MM.1S (cell line): ENCODE measurements around the gene EVL.

ENCODE experiments used
- DNase-seq: peaks from one replicate; pipeline ENCODE4 v3.0.0-alpha.2; 2015
- H2AFZ ChIP-seq: fragments of 300-600 bp; sonication (generic); 2 replicates; pipeline ENCODE4 v1.6.0; 2016; ENCODE audit warnings: antibody characterized with exemption, low read length
- H3F3A ChIP-seq: fragments of 300-600 bp; sonication (generic); 2 replicates; pipeline ENCODE4 v1.6.1; 2016; ENCODE audit warnings: mild to moderate bottlenecking, antibody characterized with exemption, low read length, moderate library complexity, mixed read lengths; ENCODE audit not compliant: insufficient read depth
- H3K27ac ChIP-seq: fragments of 300-600 bp; sonication (generic); 2 replicates; pipeline ENCODE4 v1.5.1; 2016; ENCODE audit warnings: mild to moderate bottlenecking, low read length
- H3K27me3 ChIP-seq: fragments of 300-600 bp; sonication (generic); replicated peaks from 2 replicates; pipeline ENCODE4 v1.6.0; 2016; ENCODE audit warnings: low read length; ENCODE audit not compliant: insufficient read depth
- H3K36me3 ChIP-seq: fragments of 300-600 bp; sonication (generic); replicated peaks from 2 replicates; pipeline ENCODE4 v1.6.1; 2016; ENCODE audit warnings: mild to moderate bottlenecking, low read length, mixed read lengths; ENCODE audit not compliant: insufficient read depth
- H3K4me1 ChIP-seq: fragments of 300-600 bp; sonication (generic); 2 replicates; pipeline ENCODE4 v1.6.1; 2016; ENCODE audit warnings: low read length, mixed read lengths
- H3K4me2 ChIP-seq: fragments of 300-600 bp; sonication (generic); 2 replicates; pipeline ENCODE4 v1.6.0; 2016; ENCODE audit warnings: low read depth, low read length
- H3K4me3 ChIP-seq: fragments of 300-600 bp; sonication (generic); 2 replicates; pipeline ENCODE4 v1.5.1; 2016; ENCODE audit warnings: low read length, mixed read lengths
- H3K79me2 ChIP-seq: fragments of 300-600 bp; sonication (generic); 2 replicates; pipeline ENCODE4 v1.6.1; 2016; ENCODE audit warnings: mixed run types, low read length, mixed read lengths
- H3K9ac ChIP-seq: fragments of 300-600 bp; sonication (generic); 2 replicates; pipeline ENCODE4 v1.6.1; 2016; ENCODE audit warnings: low read length, mixed read lengths
- H3K9me2 ChIP-seq: fragments of 300-600 bp; sonication (generic); replicated peaks from 2 replicates; pipeline ENCODE4 v1.6.1; 2016; ENCODE audit warnings: mild to moderate bottlenecking, low read length, mixed read lengths; ENCODE audit not compliant: insufficient read depth
- H3K9me3 ChIP-seq: fragments of 300-600 bp; sonication (generic); replicated peaks from 2 replicates; pipeline ENCODE4 v1.6.1; 2016; ENCODE audit warnings: mild to moderate bottlenecking, low read length, mixed read lengths; ENCODE audit not compliant: insufficient read depth
- H4K20me1 ChIP-seq: fragments of 300-600 bp; sonication (generic); 2 replicates; pipeline ENCODE4 v1.6.1; 2016; ENCODE audit warnings: mild to moderate bottlenecking, low read length, moderate library complexity, mixed read lengths; ENCODE audit not compliant: insufficient read depth
- CTCF ChIP-seq: fragments of 300-600 bp; sonication (generic); IDR thresholded peaks from 2 replicates; pipeline ENCODE4 v1.5.1; 2016; ENCODE audit warnings: antibody characterized with exemption, low read length, mixed read lengths
- EZH2 ChIP-seq: fragments of 300-600 bp; sonication (generic); optimal IDR thresholded peaks from 2 replicates; pipeline ENCODE3; 2017; ENCODE audit warnings: low read depth, mild to moderate bottlenecking, antibody characterized with exemption, low read length, mixed read lengths
- EZH2phosphoT487 ChIP-seq: fragments of 300-600 bp; sonication (generic); IDR thresholded peaks from 2 replicates; pipeline ENCODE4 v1.6.1; 2018; ENCODE audit warnings: antibody characterized with exemption, low read length

Gene EVL

GRCh38 chr14:100018482-100018881, 46.7 kb upstream of the EVL start:
- H3K27me3 ChIP-seq: no peaks in the 10 kb centered on the region
- DNase-seq: no peak
- H2AFZ ChIP-seq: no peak overlapping the region
- no peak overlapping the region for H3K27ac ChIP-seq
- H3F3A ChIP-seq: no peaks in the 10 kb centered on the region
- H3K9ac ChIP-seq: no peak overlapping the region
- H3K79me2 ChIP-seq: no peaks in the 10 kb centered on the region
- H3K4me1 ChIP-seq: no peaks in the 10 kb centered on the region
- TF ChIP-seq CTCF: no peak
- H3K9me2 ChIP-seq: no peaks in the 10 kb centered on the region
- H3K4me3 ChIP-seq: no peak overlapping the region
- H3K9me3 ChIP-seq: no peaks in the 10 kb centered on the region
- H3K4me2 ChIP-seq: no peak overlapping the region
- H3K36me3 ChIP-seq: no peaks in the 10 kb centered on the region
- no peaks in the 10 kb centered on the region for H4K20me1 ChIP-seq

DNA sequence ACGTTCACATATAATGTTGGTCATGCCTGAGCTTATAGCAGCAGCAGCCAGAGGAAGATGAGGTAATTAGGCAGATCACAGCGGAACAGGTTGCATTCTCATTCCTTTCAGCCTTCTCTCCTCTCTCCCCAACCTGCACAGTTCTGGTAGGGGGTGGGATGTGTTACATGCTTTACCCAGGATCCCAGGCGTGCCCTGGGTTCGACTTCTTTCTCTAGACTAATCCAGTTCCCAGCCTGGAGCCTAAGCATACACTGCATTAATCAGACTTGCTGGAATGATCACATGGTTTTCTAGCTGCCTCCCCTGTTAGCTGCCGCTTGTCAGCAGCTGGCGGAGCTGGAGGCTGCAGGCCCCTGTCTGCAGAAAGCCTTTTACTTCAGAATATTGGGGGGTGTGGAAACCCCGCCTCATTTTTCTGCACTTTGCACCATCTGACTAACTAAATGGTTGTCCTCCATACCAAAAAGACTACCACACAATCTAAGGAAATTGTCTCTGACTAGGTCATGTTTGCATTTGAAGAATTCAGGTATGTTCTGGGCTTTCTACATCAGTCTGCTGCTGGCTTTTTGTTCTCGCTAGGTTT, 46.0 kb upstream of the EVL start:
- Histone ChIP-seq H2AFZ (no peak overlapping the region), H3K9me3 (no peaks in the 10 kb centered on the region), H3K9ac (no peak overlapping the region), H3K79me2 (no peaks in the 10 kb centered on the region), H3K4me2 (no peak overlapping the region), H3K27ac (no peak overlapping the region), H3K27me3 (no peaks in the 10 kb centered on the region), H3K4me3 (no peak overlapping the region), H3K9me2 (no peaks in the 10 kb centered on the region), H4K20me1 (no peaks in the 10 kb centered on the region), H3K4me1 (no peaks in the 10 kb centered on the region), H3F3A (no peaks in the 10 kb centered on the region), H3K36me3 (no peaks in the 10 kb centered on the region)
- TF ChIP-seq EZH2 (no peak), CTCF (no peak), EZH2phosphoT487 (no peak)
- no peak for DNase-seq

DNA sequence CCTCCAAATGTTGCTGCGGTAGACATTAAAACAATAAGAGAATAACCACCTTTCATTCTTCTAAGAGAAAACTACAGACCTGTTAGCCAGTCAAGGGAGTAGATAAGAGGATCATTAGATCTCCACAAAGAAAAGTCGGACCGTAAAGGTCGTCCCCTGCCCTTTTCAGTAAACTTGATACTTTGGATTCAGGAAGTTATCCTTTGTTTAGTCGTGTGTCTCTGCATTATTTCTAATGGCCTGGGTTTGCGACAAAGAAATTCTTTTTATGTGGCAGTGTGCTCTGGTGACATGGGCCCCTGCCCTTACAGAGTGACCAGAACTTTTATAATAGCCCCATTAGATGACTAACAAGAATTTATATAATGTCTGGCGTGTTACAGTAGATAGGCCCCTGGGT, 44.6 kb upstream of the EVL start:
- DNase-seq: no peak
- H4K20me1 ChIP-seq: no peaks in the 10 kb centered on the region
- no peak overlapping the region for H3K27ac ChIP-seq
- H3K27me3 ChIP-seq: no peaks in the 10 kb centered on the region
- no peak overlapping the region for H3K4me3 ChIP-seq
- H3K4me1 ChIP-seq: no peaks in the 10 kb centered on the region
- H3F3A ChIP-seq: no peaks in the 10 kb centered on the region
- H3K79me2 ChIP-seq: no peaks in the 10 kb centered on the region
- no peaks in the 10 kb centered on the region for H3K9me2 ChIP-seq
- H3K36me3 ChIP-seq: no peaks in the 10 kb centered on the region
- no peak overlapping the region for H3K9ac ChIP-seq
- no peak overlapping the region for H3K4me2 ChIP-seq
- H3K9me3 ChIP-seq: no peaks in the 10 kb centered on the region
- no peak for TF ChIP-seq EZH2
- H2AFZ ChIP-seq: no peak overlapping the region

- H3K9me2 ChIP-seq: no peaks in the 10 kb centered on the region
- H3K79me2 ChIP-seq: no peaks in the 10 kb centered on the region
- H3K9me3 ChIP-seq: no peaks in the 10 kb centered on the region
- no peak overlapping the region for H3K4me2 ChIP-seq
- H3K27me3 ChIP-seq: no peaks in the 10 kb centered on the region
- H4K20me1 ChIP-seq: no peaks in the 10 kb centered on the region
- DNase-seq: no peak
- no peak for TF ChIP-seq EZH2
- TF ChIP-seq CTCF: no peak
- TF ChIP-seq EZH2phosphoT487: no peak
- H2AFZ ChIP-seq: no peak overlapping the region
- no peak overlapping the region for H3K27ac ChIP-seq
- H3F3A ChIP-seq: no peaks in the 10 kb centered on the region
- no peak overlapping the region for H3K9ac ChIP-seq
- no peaks in the 10 kb centered on the region for H3K36me3 ChIP-seq
- H3K4me1 ChIP-seq: no peaks in the 10 kb centered on the region
- no peak overlapping the region for H3K4me3 ChIP-seq
Measured at GRCh38 chr14:100022772-100023451, 42.3 kb upstream of the EVL start.
